A549 treated with ZK216348 at 1 μM for 4 hours (cell line): ENCODE measurements around the gene AK9. TPM values are rescaled to one million over a fixed set of nuclear protein-coding genes. Genes with fewer than 3 reads are reported as not detected.

Source experiments
- total RNA-seq: library from RNA; stranded (reverse); fragments of 200-300 nt; extraction: Qiagen RNA extraction; gene quantifications from 5 replicates; pipeline ENCODE4 v1.2.3, GENCODE V29; 2022; ENCODE audit warnings: low read depth

AK9 gene
- 1.0 to 2.3 TPM (median 1.1 TPM) in 5 replicates for total RNA-seq

GRCh38 chr6:109690737-109691621, at the start of gene AK9, which contains the start of gene FIG4:
TSS of gene AK9 (minus strand) at chr6:109691202. CDS start at chr6:109675745, 15,457 bp downstream.
TSS of gene FIG4 (plus strand) at chr6:109691296. CDS start at chr6:109691436, 140 bp downstream.

GRCh38 chr6:109482905-109483734, 207.9 kb downstream of the AK9 start, which contains the start of gene ZBTB24:
TSS of gene ZBTB24 (minus strand) at chr6:109483219. CDS start at chr6:109482026, 1,193 bp downstream.

GRCh38 chr6:109455437-109456110, 235.4 kb downstream of the AK9 start, which contains the start of gene MICAL1:
TSS of gene MICAL1 (minus strand) at chr6:109455772. CDS start at chr6:109454196, 1,576 bp downstream.

Other genes with a start within 250 kb of the AK9 start
- gene MICAL1, start 235.4 kb downstream of the AK9 start, total RNA-seq, result 11.5 to 19.5 TPM (median 15.3 TPM) in 5 replicates
- gene ZBTB24, start 208.0 kb downstream of the AK9 start, total RNA-seq, result 3.5 to 5.4 TPM (median 4.2 TPM) in 5 replicates
- gene FIG4, start 94 bp upstream of the AK9 start, total RNA-seq, result 3.8 to 6.1 TPM (median 4.7 TPM) in 5 replicates